NCI-H526 treated with DMSO at 0.1 percent for 48 hours (cell line): ENCODE measurements around the gene ITGA7.

Experiments
- DNase-seq: peaks from one replicate; lab custom pipeline; 2025; lab: John Stamatoyannopoulos, UW

ITGA7 gene

GRCh38 chr12:55699471-55700055 is 8.1 kb downstream of the ITGA7 start:
- DNase-seq: no peak

- DNase-seq: no peak
These were observed 8.7 kb downstream of the ITGA7 start for GRCh38 chr12:55698965-55699364.

GRCh38 chr12:55698241-55698955 is 9.3 kb downstream of the ITGA7 start:
- no peak for DNase-seq

GRCh38 chr12:55697686-55698085 is 10.0 kb downstream of the ITGA7 start:
- DNase-seq: no peak

GRCh38 chr12:55696796-55697462 is 10.8 kb downstream of the ITGA7 start:
- DNase-seq: no peak

GRCh38 chr12:55696141-55696540 is 11.6 kb downstream of the ITGA7 start:
- no peak for DNase-seq

GRCh38 chr12:55695349-55695748 is 12.4 kb downstream of the ITGA7 start:
- DNase-seq: no peak

GRCh38 chr12:55694651-55695050 is 13.1 kb downstream of the ITGA7 start:
- no peak for DNase-seq

- DNase-seq: no peak
These were observed 13.6 kb downstream of the ITGA7 start for GRCh38 chr12:55694188-55694515.

- DNase-seq: no peak
These were observed 14.1 kb downstream of the ITGA7 start for GRCh38 chr12:55693323-55694187.

- DNase-seq: no peak
These were observed 14.9 kb downstream of the ITGA7 start for GRCh38 chr12:55692631-55693322.

GRCh38 chr12:55688716-55689655 is 18.7 kb downstream of the ITGA7 start:
- DNase-seq: no peak

- no peak for DNase-seq
These were observed 20.0 kb downstream of the ITGA7 start for GRCh38 chr12:55687746-55688145.

- no peak for DNase-seq
These were observed 21.2 kb downstream of the ITGA7 start for GRCh38 chr12:55686366-55687010.

GRCh38 chr12:55685671-55686070 is 22.0 kb downstream of the ITGA7 start:
- no peak for DNase-seq

- DNase-seq: no peak
These were observed 22.8 kb downstream of the ITGA7 start for GRCh38 chr12:55684761-55685370.

GRCh38 chr12:55683676-55684075 is 24.0 kb downstream of the ITGA7 start:
- no peak for DNase-seq

GRCh38 chr12:55682087-55682796 is 25.5 kb downstream of the ITGA7 start:
- no peak for DNase-seq
